Right cardiac atrium (tissue), 5 donors: ENCODE results near the gene ATP6V1B1. TPM values are rescaled to one million over a fixed set of nuclear protein-coding genes. Genes with fewer than 3 reads are reported as not detected.

Source experiments
- ATAC-seq, 2 donors: fragments of 200-7000 bp; cut with Tn5 transposase; one replicate each; pipeline versions ENCODE4 v1.8.0 to v1.9.1; 2020; ENCODE audit warnings: moderate library complexity in 2 of 2, mild to moderate bottlenecking in 1 of 2
- DNase-seq, 3 donors: peaks; one replicate each; pipeline ENCODE4 v3.0.0-alpha.2; 2020
- H3K27ac ChIP-seq: one replicate; pipeline ENCODE4 v1.5.1; 2013; ENCODE audit warnings: mild to moderate bottlenecking, low read length, control low read depth, moderate library complexity
- H3K27me3 ChIP-seq: one replicate; pipeline ENCODE4 v1.6.1; 2013; ENCODE audit not compliant: control insufficient read depth, insufficient read depth
- H3K4me1 ChIP-seq: one replicate; pipeline ENCODE4 v1.6.1; 2013; ENCODE audit warnings: low read length; ENCODE audit not compliant: control insufficient read depth, insufficient read depth
- H3K4me3 ChIP-seq: one replicate; pipeline ENCODE4 v1.5.1; 2013; ENCODE audit warnings: low read length, control low read depth
- H3K9me3 ChIP-seq: one replicate; pipeline ENCODE4 v1.6.1; 2013; ENCODE audit warnings: low read length; ENCODE audit not compliant: control insufficient read depth
- WGBS: extraction: QIAGEN DNeasy Blood & Tissue Kit; methylation state at CpG from one replicate; pipeline ENCODE4 v1.1.7; 2013; 5-methylcytosine and 5-hydroxymethylcytosine counted together
- intact Hi-C, 4 donors: fragments of 100-400 bp; cut with DNase I; formaldehyde crosslinking; loops; one replicate each; pipeline versions ENCODE4 v1.11.0 to v1.14.0; 2022 to 2023
- polyA plus RNA-seq: library from polyadenylated mRNA; stranded (reverse); fragments of 200-250 nt; gene quantifications from one replicate; pipeline ENCODE4 v1.2.3, GENCODE V29; 2013
- total RNA-seq, 4 donors: library from RNA; stranded (reverse); fragmentation: NEBNext Ultra II Directional; extraction: Animal tissue kit (Norgen Biotek cat#: 25700); gene quantifications; one replicate each; pipeline ENCODE4 v1.2.1, GENCODE V29; 2021
- donor health status: healthy with polysubstance abuse.
- donor health status: DM: no; HTN: yes; CAD: no.
- donor health status: DM: no; HTN: no; CAD: no.
- donor health status: DM: no; HTN: yes; CAD: no; lungs with severe emphysema.
- donor health status: DM: yes; HTN: yes; CAD: no.

The ATP6V1B1 gene
- total and polyA plus RNA-seq, 5 donors = 0.26 to 0.93 (median 0.84) TPM; not detected in 2

DNA sequence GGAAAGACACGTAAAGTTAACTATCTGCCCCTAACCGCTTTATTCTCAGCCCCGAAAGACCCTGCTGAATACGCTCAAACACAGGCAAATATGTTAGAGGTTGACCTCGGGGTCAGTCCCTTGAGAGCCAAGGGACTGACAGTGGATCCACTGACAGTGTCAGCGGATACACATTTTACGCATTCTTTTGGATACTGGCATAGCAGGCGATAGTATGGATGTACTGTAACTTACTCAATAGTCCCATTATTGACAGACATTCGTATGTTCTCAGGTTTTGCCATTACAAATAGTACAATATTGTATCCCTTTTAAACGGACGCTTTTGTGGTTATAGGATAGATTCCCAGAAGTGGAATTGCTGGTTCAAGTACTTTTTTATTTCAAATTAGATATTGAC, 13.4 kb downstream of the ATP6V1B1 start:
- WGBS = 69% methylated on average over 11 of the region's 11 CpGs
- ATAC-seq (no peak), DNase-seq (no peak)
- Histone ChIP-seq H3K27me3 (no peaks in the 10 kb centered on the region), H3K4me3 (no peak overlapping the region), H3K4me1 (no peaks in the 10 kb centered on the region), H3K9me3 (no peaks in the 10 kb centered on the region), H3K27ac (no peak overlapping the region)
- intact Hi-C loops = loop anchor here (2.0 to 10.0 kb wide), 4 partner anchors 78 to 157 kb away; partner anchors contain the start of gene FIGLA (in 2 of the 4)

DNA sequence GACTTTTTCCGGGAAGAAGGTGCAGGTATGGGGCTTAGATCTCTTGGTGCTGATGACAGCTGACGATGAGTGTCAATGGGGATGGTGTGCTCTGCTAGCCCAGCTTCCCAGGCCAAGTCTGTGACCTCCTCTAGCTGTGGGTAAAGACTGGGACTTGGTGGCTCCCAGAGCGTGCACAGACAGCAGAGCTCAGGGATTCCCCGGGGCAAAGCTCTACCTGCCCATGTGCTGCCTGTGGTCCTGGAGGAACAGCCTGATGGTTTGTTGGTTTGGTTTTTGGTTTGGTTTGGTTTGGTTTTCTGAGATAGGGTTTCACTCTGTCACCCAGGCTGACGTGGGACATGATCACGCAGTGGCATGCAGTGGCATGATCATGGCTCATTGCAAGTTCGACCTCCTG, 19.2 kb downstream of the ATP6V1B1 start:
- Histone ChIP-seq H3K27ac (no peak overlapping the region), H3K4me1 (no peaks in the 10 kb centered on the region), H3K4me3 (no peak overlapping the region), H3K9me3 (no peaks in the 10 kb centered on the region), H3K27me3 (no peaks in the 10 kb centered on the region)
- no peak for ATAC-seq
- intact Hi-C loops = no loop called here
- no peak for DNase-seq
- 86% methylated on average over 7 of the region's 7 CpGs for WGBS

- intact Hi-C loops = no loop called here
- 87% methylated on average over 2 of the region's 2 CpGs for WGBS
- Histone ChIP-seq H3K4me1 (no peaks in the 10 kb centered on the region), H3K27ac (no peak overlapping the region), H3K4me3 (no peak overlapping the region), H3K27me3 (no peaks in the 10 kb centered on the region), H3K9me3 (no peaks in the 10 kb centered on the region)
- DNase-seq (no peak), ATAC-seq (no peak)
Measured at GRCh38 chr2:70956141-70956540, 20.4 kb downstream of the ATP6V1B1 start.

- Histone ChIP-seq H3K27me3 (no peaks in the 10 kb centered on the region), H3K9me3 (no peaks in the 10 kb centered on the region), H3K4me3 (no peak overlapping the region), H3K4me1 (no peaks in the 10 kb centered on the region), H3K27ac (no peak overlapping the region)
- intact Hi-C loops = no loop called here
- DNase-seq (no peak), ATAC-seq (no peak)
- 77% methylated on average over 6 of the region's 6 CpGs for WGBS
Measured at GRCh38 chr2:70957798-70958197, 22.1 kb downstream of the ATP6V1B1 start.

DNA sequence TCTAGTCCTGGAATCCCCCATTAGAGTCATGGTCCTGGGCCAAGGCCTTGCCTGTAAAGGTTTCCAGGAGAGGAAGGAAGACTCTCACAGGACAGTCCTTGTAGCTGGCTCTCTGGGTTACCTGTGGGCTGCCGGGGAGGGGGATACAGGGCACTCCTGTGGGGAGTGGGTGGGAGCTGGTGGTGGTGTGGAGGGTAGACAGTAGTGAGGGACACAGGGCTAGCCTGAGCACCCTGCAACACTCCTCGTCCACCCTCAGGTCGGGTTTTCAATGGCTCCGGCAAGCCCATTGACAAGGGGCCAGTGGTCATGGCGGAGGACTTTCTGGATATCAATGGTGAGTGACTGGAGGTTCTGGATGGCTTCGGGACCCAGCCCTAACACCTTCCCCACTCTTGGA, 23.1 kb downstream of the ATP6V1B1 start:
- whole genome bisulfite sequencing = 95% methylated on average over 6 of the region's 6 CpGs
- intact Hi-C loops = no loop called here
- no peaks in the 10 kb centered on the region for H3K27me3 ChIP-seq
- ATAC-seq = peak in 1 of 2 donors; percentile 18
- H3K4me3 ChIP-seq = no peak overlapping the region
- no peak for DNase-seq
- H3K27ac ChIP-seq = no peak overlapping the region
- H3K4me1 ChIP-seq = no peaks in the 10 kb centered on the region
- H3K9me3 ChIP-seq = no peaks in the 10 kb centered on the region

DNA sequence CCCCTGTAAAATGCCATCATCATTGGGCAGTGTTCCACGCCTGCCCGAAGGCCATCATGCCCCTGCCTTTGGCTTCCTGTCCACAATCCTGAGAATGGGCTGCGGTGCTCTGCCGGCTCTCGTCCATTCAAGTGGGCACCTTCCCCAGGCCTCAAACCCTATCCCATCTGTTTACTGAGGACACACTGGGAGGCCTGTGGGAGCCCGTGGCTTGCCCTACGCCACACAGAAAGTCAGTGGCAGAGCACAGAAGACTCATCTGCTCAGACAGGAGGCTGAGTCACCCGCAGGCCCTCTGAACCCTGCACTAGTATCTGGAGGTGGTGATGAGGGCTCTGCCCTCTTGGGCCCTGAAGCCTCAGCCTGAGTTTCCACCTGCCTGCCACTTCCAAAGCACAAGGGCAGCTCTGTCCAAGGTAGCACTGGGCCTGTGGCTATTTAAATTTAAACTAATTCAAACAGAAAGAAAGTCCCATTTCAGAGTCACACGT, 23.6 kb downstream of the ATP6V1B1 start:
- 93% methylated on average over 9 of the region's 9 CpGs for WGBS
- Histone ChIP-seq H3K4me1 (no peaks in the 10 kb centered on the region), H3K9me3 (no peaks in the 10 kb centered on the region), H3K27ac (no peak overlapping the region), H3K27me3 (no peaks in the 10 kb centered on the region), H3K4me3 (no peak overlapping the region)
- ATAC-seq (no peak), DNase-seq (no peak)
- intact Hi-C loops = no loop called here

GRCh38 chr2:70959851-70960832, 24.4 kb downstream of the ATP6V1B1 start:
- H3K27me3 ChIP-seq = no peaks in the 10 kb centered on the region
- ATAC-seq (no peak), DNase-seq (no peak)
- intact Hi-C loops = no loop called here
- H3K27ac ChIP-seq = no peak overlapping the region
- WGBS = 86% methylated on average over 17 of the region's 17 CpGs
- no peaks in the 10 kb centered on the region for H3K9me3 ChIP-seq
- H3K4me3 ChIP-seq = no peak overlapping the region
- H3K4me1 ChIP-seq = no peaks in the 10 kb centered on the region

- H3K4me1 ChIP-seq = no peaks in the 10 kb centered on the region
- ATAC-seq (no peak), DNase-seq (no peak)
- WGBS = 76% methylated on average over 14 of the region's 14 CpGs
- intact Hi-C loops = no loop called here
- H3K27me3 ChIP-seq = no peaks in the 10 kb centered on the region
- H3K9me3 ChIP-seq = no peaks in the 10 kb centered on the region
- no peak overlapping the region for H3K4me3 ChIP-seq
- no peak overlapping the region for H3K27ac ChIP-seq
Measured at GRCh38 chr2:70960833-70961647, 25.3 kb downstream of the ATP6V1B1 start.

DNA sequence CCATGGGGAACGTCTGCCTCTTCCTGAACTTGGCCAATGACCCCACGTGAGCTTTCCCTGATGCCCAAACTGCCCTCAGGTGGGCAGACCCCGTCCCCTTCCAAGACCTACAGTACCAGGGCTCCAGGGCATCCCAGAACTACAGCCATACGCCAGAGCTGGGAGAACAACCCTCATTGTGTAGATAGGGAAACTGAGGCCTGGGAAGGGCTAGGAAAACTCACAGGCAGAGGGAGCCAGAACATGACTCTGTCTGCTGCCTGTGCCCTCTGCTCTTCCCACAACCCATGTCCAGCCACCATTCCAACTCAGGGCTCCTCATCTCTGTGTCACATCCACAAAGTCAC, 25.9 kb downstream of the ATP6V1B1 start:
- Histone ChIP-seq H3K27ac (no peak overlapping the region), H3K9me3 (no peaks in the 10 kb centered on the region), H3K4me1 (no peaks in the 10 kb centered on the region), H3K4me3 (no peak overlapping the region), H3K27me3 (no peaks in the 10 kb centered on the region)
- 83% methylated on average over 4 of the region's 4 CpGs for WGBS
- intact Hi-C loops = no loop called here
- ATAC-seq = no peak
- no peak for DNase-seq

- H3K27me3 ChIP-seq = no peaks in the 10 kb centered on the region
- no peak for ATAC-seq
Measured at GRCh38 chr2:70962211-70962884, 26.6 kb downstream of the ATP6V1B1 start.

More at GRCh38 chr2:70962211-70962884, 26.6 kb downstream of the ATP6V1B1 start:
- no peaks in the 10 kb centered on the region for H3K4me1 ChIP-seq
- intact Hi-C loops = no loop called here
- WGBS = 81% methylated on average over 12 of the region's 12 CpGs
- no peak for DNase-seq
- H3K9me3 ChIP-seq = no peaks in the 10 kb centered on the region
- H3K27ac ChIP-seq = no peak overlapping the region
- H3K4me3 ChIP-seq = no peak overlapping the region
